ENCODE measurements around the gene LETMD1. TPM values are rescaled to one million over a fixed set of nuclear protein-coding genes. Genes with fewer than 3 reads are reported as not detected.

The LETMD1 gene
- total and polyA plus RNA-seq, 2 of the 13 experiments (the other 11 are each of a cell fraction or from before 2014, with no cell fraction given), result 43.3 to 87.7 TPM

GRCh38 chr12:51090705-51091229, 42.6 kb downstream of the LETMD1 start:
- intact Hi-C loops (cut with micrococcal nuclease; ENCODE audit: unreplicated experiment), result no loop called here
- no peaks in the 10 kb centered on the region; a peak in 1 of 5 replicates for H3K27me3 ChIP-seq (ENCODE audit: control insufficient read depth in 1 of 2, insufficient read depth in 2 of 2, low read length in 2 of 2)
- DNase-seq (ENCODE audit: low spot score) (no peak), FAIRE-seq (no peak), ATAC-seq (no peak)
- TF ChIP-seq MBD4 (IDR thresholded peaks at IDR 0.05; ENCODE audit: borderline replicate concordance, low read length) (no peak), CEBPB (IDR thresholded peaks at IDR 0.05; ENCODE audit: borderline replicate concordance, low read depth, low read length) (peak; percentile 84)
- BruUV-seq (replicated peaks), result no TSS peak
- in situ Hi-C loops (cut with HindIII; ENCODE audit: extremely low pct_ligation_motif_present, low pct_unique_long_range_greater_than_20kb), result no loop called here
- H2AFZ ChIP-seq (ENCODE audit: low read length), result no peak overlapping the region
- H3K4me3 ChIP-seq (replicated peaks in 1 of 3; ENCODE audit: insufficient read depth in 1 of 3, low read depth in 2 of 3, low read length in 3 of 3), result no peak overlapping the region
- no peaks in the 10 kb centered on the region for H3K9me3 ChIP-seq (ENCODE audit: low read length)
- POLR2A ChIA-PET, result no interaction called here
- no peak overlapping the region for H3K27ac ChIP-seq (ENCODE audit: extremely low read length, insufficient read depth, low read length)
- CTCF ChIA-PET (ENCODE audit: low intra/inter-chr PET ratio, low total read pairs), result no interaction called here
- peaks cover 4 to 17% of the 10 kb centered on the region in 2 experiments; a peak in 4 of 5 replicates for H3K36me3 ChIP-seq (replicated peaks in 1 of 2; ENCODE audit: control insufficient read depth in 1 of 2, insufficient read depth in 2 of 2, low read length in 2 of 2)
- H3K4me2 ChIP-seq (ENCODE audit: low read depth, low read length), result no peak overlapping the region
- 98% methylated on average over 10 of the region's 10 CpGs for WGBS (ENCODE audit: low lambda C conversion rate)
- no peaks in the 10 kb centered on the region for H3K4me1 ChIP-seq (ENCODE audit: insufficient read depth, low read length)
- no peaks in the 10 kb centered on the region for H4K20me1 ChIP-seq (ENCODE audit: insufficient read depth, low read length)
- no peaks in the 10 kb centered on the region for H3K79me2 ChIP-seq (ENCODE audit: insufficient read depth, low read length)
- no peak overlapping the region for H3K9ac ChIP-seq (ENCODE audit: insufficient read depth, low read depth, low read length)

- Histone ChIP-seq H2AFZ (ENCODE audit: low read length) (no peak overlapping the region), H3K27ac (ENCODE audit: extremely low read length, insufficient read depth, low read length) (no peak overlapping the region), H4K20me1 (ENCODE audit: insufficient read depth, low read length) (no peaks in the 10 kb centered on the region), H3K4me2 (ENCODE audit: low read depth, low read length) (no peak overlapping the region), H3K4me3 (replicated peaks in 1 of 3; ENCODE audit: insufficient read depth in 1 of 3, low read depth in 2 of 3, low read length in 3 of 3) (no peak overlapping the region), H3K9me3 (ENCODE audit: low read length) (no peaks in the 10 kb centered on the region), H3K79me2 (ENCODE audit: insufficient read depth, low read length) (no peaks in the 10 kb centered on the region), H3K27me3 (ENCODE audit: control insufficient read depth in 1 of 2, insufficient read depth in 2 of 2, low read length in 2 of 2) (no peaks in the 10 kb centered on the region; a peak in 1 of 5 replicates), H3K4me1 (ENCODE audit: insufficient read depth, low read length) (no peaks in the 10 kb centered on the region), H3K36me3 (replicated peaks in 1 of 2; ENCODE audit: control insufficient read depth in 1 of 2, insufficient read depth in 2 of 2, low read length in 2 of 2) (peaks cover 8 to 48% of the 10 kb centered on the region in 2 experiments), H3K9ac (ENCODE audit: insufficient read depth, low read depth, low read length) (no peak overlapping the region)
- in situ Hi-C loops (cut with HindIII; ENCODE audit: extremely low pct_ligation_motif_present, low pct_unique_long_range_greater_than_20kb) (no loop called here), intact Hi-C loops (cut with micrococcal nuclease; ENCODE audit: unreplicated experiment) (no loop called here)
- BruUV-seq (replicated peaks), result no TSS peak
- CTCF ChIA-PET (ENCODE audit: low intra/inter-chr PET ratio, low total read pairs), result no interaction called here
- WGBS (ENCODE audit: low lambda C conversion rate), result 96% methylated on average over 1 of the region's 1 CpG
- ATAC-seq (no peak), FAIRE-seq (no peak), DNase-seq (ENCODE audit: low spot score) (no peak)
- no peak for TF ChIP-seq BRCA1 (CRISPR knock-in tag; IDR thresholded peaks at IDR 0.05)
- no peak for TF ChIP-seq ZNF235 (CRISPR knock-in tag; IDR thresholded peaks at IDR 0.05; ENCODE audit: borderline replicate concordance)
- TF ChIP-seq ZBTB37 (CRISPR knock-in tag; IDR thresholded peaks at IDR 0.05), result no peak
- TF ChIP-seq FOXP1 (IDR thresholded peaks at IDR 0.05), result no peak
- TF ChIP-seq FOXP1 (CRISPR knock-in tag; IDR thresholded peaks at IDR 0.05), result no peak
- no peak for TF ChIP-seq ZNF3 (CRISPR knock-in tag; IDR thresholded peaks at IDR 0.05)
- POLR2A ChIA-PET, result no interaction called here
Observed at GRCh38 chr12:51098611-51099010, 50.5 kb downstream of the LETMD1 start.
